Esophagus squamous epithelium (tissue), 4 donors: ENCODE measurements around the gene SHISA6.

Experiments
- CTCF ChIP-seq, 6 experiments: fragments of 450-650 bp in 4 of 6; fragments of 200-600 bp in 2 of 6; sonication (generic) in 2 of 6; IDR thresholded peaks; one replicate each; pipeline ENCODE4 v1.5.1; 2016 to 2019; ENCODE audit warnings: antibody characterized with exemption in 6 of 6, mild to moderate bottlenecking in 4 of 6, moderate library complexity in 4 of 6
- POLR2A ChIP-seq, 4 donors: fragments of 450-650 bp; IDR thresholded peaks; one replicate each; pipeline ENCODE4 v1.6.1; 2017; ENCODE audit warnings: antibody characterized with exemption in 4 of 4, mild to moderate bottlenecking in 4 of 4, moderate library complexity in 3 of 4

GRCh38 chr17:11601661-11602060, 360.6 kb downstream of the SHISA6 start:
- TF ChIP-seq POLR2A (IDR thresholded peaks at IDR 0.05) (no peak), CTCF (IDR thresholded peaks at IDR 0.05) (no peak)
